BLaER1 (cell line): ENCODE data around the gene B3GALT6.
"Not testable (repeated sequence)": the region's sequence is repeated elsewhere in the genome, so short reads cannot be mapped to it uniquely, and the experiment has no call there.

Experiments used
- H3K27ac ChIP-seq: shearing (Covaris generic); formaldehyde crosslinking; 2 replicates; pipeline ENCODE4 v1.8.1; 2022
- H3K27me3 ChIP-seq: shearing (Covaris generic); formaldehyde crosslinking; 2 replicates; pipeline ENCODE4 v1.8.1; 2022
- H3K36me3 ChIP-seq: shearing (Covaris generic); formaldehyde crosslinking; 2 replicates; pipeline ENCODE4 v1.8.1; 2022
- H3K4me1 ChIP-seq: shearing (Covaris generic); formaldehyde crosslinking; 2 replicates; pipeline ENCODE4 v1.8.1; 2022
- H3K4me2 ChIP-seq: shearing (Covaris generic); formaldehyde crosslinking; 2 replicates; pipeline ENCODE4 v1.8.1; 2022
- H3K4me3 ChIP-seq: shearing (Covaris generic); formaldehyde crosslinking; 2 replicates; pipeline ENCODE4 v1.8.1; 2022
- H3K9ac ChIP-seq: shearing (Covaris generic); formaldehyde crosslinking; 2 replicates; pipeline ENCODE4 v1.8.1; 2022
- H3K9me3 ChIP-seq: shearing (Covaris generic); formaldehyde crosslinking; 2 replicates; pipeline ENCODE4 v1.8.1; 2022
- H4K20me1 ChIP-seq: shearing (Covaris generic); formaldehyde crosslinking; 2 replicates; pipeline ENCODE4 v1.8.1; 2022
- Cebpa-rat ChIP-seq: shearing (Covaris generic); IDR thresholded peaks from 2 replicates; pipeline ENCODE4 v1.8.1; 2022

B3GALT6 gene

GRCh38 chr1:1232208-1232795 is at the start of gene B3GALT6:
Gene B3GALT6 (plus strand): TSS chr1:1232237. CDS start chr1:1232279, 42 bp downstream.
- Histone ChIP-seq H3K4me2 (peak within 1 kb of the TSS; percentile 99), H3K9ac (peak within 1 kb of the TSS; percentile 97), H3K27ac (peak within 1 kb of the TSS; percentile 94), H3K27me3 (0 out of 2 replicates have a peak, but pooled peaks cover 2% of the 10 kb centered on the region), H3K36me3 (peaks cover 54% of the 10 kb centered on the region), H3K9me3 (no peaks in the 10 kb centered on the region), H4K20me1 (peaks cover 86% of the 10 kb centered on the region), H3K4me3 (peak within 1 kb of the TSS; percentile 86), H3K4me1 (peaks cover 71% of the 10 kb centered on the region)
- no peak for TF ChIP-seq Cebpa-rat

GRCh38 chr1:1182491-1183220 is 49.4 kb upstream of the B3GALT6 start:
- Histone ChIP-seq H3K27me3 (0 out of 2 replicates have a peak, but pooled peaks cover 6% of the 10 kb centered on the region), H3K9ac (no peak overlapping the region), H3K4me1 (peaks cover 71% of the 10 kb centered on the region), H3K36me3 (no peaks in the 10 kb centered on the region), H3K4me2 (peak overlapping the region; percentile 66), H3K4me3 (no peak overlapping the region), H3K27ac (no peak overlapping the region), H3K9me3 (no peaks in the 10 kb centered on the region), H4K20me1 (peaks cover 6% of the 10 kb centered on the region; the same call in 1 of the 2 replicates)
- no peak for TF ChIP-seq Cebpa-rat

GRCh38 chr1:1183221-1183747 is 48.8 kb upstream of the B3GALT6 start:
- Histone ChIP-seq H4K20me1 (peaks cover 6% of the 10 kb centered on the region; the same call in 1 of the 2 replicates), H3K9ac (no peak overlapping the region), H3K4me1 (peaks cover 64% of the 10 kb centered on the region), H3K9me3 (no peaks in the 10 kb centered on the region), H3K4me2 (peak overlapping the region; percentile 66), H3K4me3 (no peak overlapping the region), H3K27ac (no peak overlapping the region), H3K36me3 (no peaks in the 10 kb centered on the region), H3K27me3 (0 out of 2 replicates have a peak, but pooled peaks cover 6% of the 10 kb centered on the region)
- no peak for TF ChIP-seq Cebpa-rat

GRCh38 chr1:1183833-1184775 is 47.9 kb upstream of the B3GALT6 start:
- peaks cover 6% of the 10 kb centered on the region; the same call in 1 of the 2 replicates for H3K27me3 ChIP-seq
- TF ChIP-seq Cebpa-rat, result no peak
- no peaks in the 10 kb centered on the region for H3K36me3 ChIP-seq
- no peak overlapping the region for H3K4me3 ChIP-seq
- H3K9ac ChIP-seq, result no peak overlapping the region
- H3K9me3 ChIP-seq, result no peaks in the 10 kb centered on the region
- peak overlapping the region; percentile 66; the same call in 1 of the 2 replicates for H3K4me2 ChIP-seq
- peaks cover 1% of the 10 kb centered on the region; the same call in 1 of the 2 replicates for H4K20me1 ChIP-seq
- peaks cover 56% of the 10 kb centered on the region for H3K4me1 ChIP-seq
- no peak overlapping the region for H3K27ac ChIP-seq

- peaks cover 6% of the 10 kb centered on the region; the same call in 1 of the 2 replicates for H3K27me3 ChIP-seq
- H3K36me3 ChIP-seq, result no peaks in the 10 kb centered on the region
- no peak overlapping the region for H3K27ac ChIP-seq
- peaks cover 45% of the 10 kb centered on the region for H3K4me1 ChIP-seq
- H3K4me3 ChIP-seq, result no peak overlapping the region
- no peak for TF ChIP-seq Cebpa-rat
- H3K9ac ChIP-seq, result no peak overlapping the region
- no peaks in the 10 kb centered on the region for H3K9me3 ChIP-seq
- H4K20me1 ChIP-seq, result no peaks in the 10 kb centered on the region
- H3K4me2 ChIP-seq, result peak overlapping the region; percentile 37
Measured at GRCh38 chr1:1185101-1185765, 46.8 kb upstream of the B3GALT6 start.

GRCh38 chr1:1187938-1188337 is 44.1 kb upstream of the B3GALT6 start:
- Histone ChIP-seq H3K9ac (no peak overlapping the region), H3K4me1 (peaks cover 20% of the 10 kb centered on the region), H3K4me2 (no peak overlapping the region), H3K36me3 (no peaks in the 10 kb centered on the region), H3K4me3 (no peak overlapping the region), H3K9me3 (peaks cover 25% of the 10 kb centered on the region), H3K27me3 (peaks cover 6% of the 10 kb centered on the region; the same call in 1 of the 2 replicates), H4K20me1 (no peaks in the 10 kb centered on the region), H3K27ac (no peak overlapping the region)
- no peak for TF ChIP-seq Cebpa-rat

DNA sequence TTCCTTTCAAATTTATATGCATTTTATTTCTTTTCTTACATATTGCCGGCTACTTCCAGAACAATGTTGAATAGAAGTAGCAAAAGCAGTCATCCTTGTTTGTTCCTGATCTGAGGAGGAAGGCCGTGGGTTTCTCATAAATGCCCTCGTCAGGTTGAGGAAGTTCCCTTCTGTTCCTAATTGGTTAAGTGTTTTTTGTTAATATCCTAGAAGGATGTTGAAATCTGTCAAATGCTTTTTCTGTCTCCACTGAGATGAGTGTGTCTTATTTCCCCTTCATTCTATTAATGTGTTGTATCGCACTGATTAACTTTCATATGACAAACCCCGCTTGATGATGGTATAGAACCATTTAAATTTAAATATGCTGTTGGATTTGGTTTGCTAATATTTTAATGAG is 42.9 kb upstream of the B3GALT6 start:
- Histone ChIP-seq H3K4me2 (no peak overlapping the region), H3K4me1 (peaks cover 9% of the 10 kb centered on the region), H3K9ac (no peak overlapping the region), H4K20me1 (no peaks in the 10 kb centered on the region), H3K9me3 (peaks cover 34% of the 10 kb centered on the region), H3K27ac (no peak overlapping the region), H3K27me3 (no peaks in the 10 kb centered on the region; the same call in 1 of the 2 replicates), H3K4me3 (no peak overlapping the region), H3K36me3 (no peaks in the 10 kb centered on the region)
- TF ChIP-seq Cebpa-rat, result no peak

DNA sequence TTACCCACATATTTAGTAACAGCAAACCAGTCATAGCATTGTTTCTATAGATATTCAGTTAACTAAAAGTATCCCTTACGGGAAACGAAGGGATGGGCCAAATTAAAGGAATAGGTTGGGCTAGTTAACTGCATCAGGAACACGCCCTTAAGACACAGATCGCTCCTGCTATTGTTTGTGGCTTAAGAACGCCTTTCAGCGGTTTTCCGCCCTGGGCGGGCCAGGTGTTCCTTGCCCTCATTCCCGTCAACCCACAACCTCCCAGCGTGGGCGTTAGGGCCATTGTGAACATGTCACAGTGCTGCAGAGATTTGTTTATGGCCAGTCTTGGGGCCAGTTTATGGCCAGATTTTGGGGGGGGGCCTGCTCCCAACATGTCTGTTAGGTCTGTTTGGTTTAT is 40.3 kb upstream of the B3GALT6 start:
- H3K4me2 ChIP-seq, result no peak overlapping the region
- no peaks in the 10 kb centered on the region; the same call in 1 of the 2 replicates for H3K27me3 ChIP-seq
- no peaks in the 10 kb centered on the region for H4K20me1 ChIP-seq
- no peaks in the 10 kb centered on the region for H3K4me1 ChIP-seq
- H3K27ac ChIP-seq, result no peak overlapping the region
- no peak overlapping the region for H3K4me3 ChIP-seq
- TF ChIP-seq Cebpa-rat, result no peak
- peaks cover 49% of the 10 kb centered on the region for H3K9me3 ChIP-seq
- H3K9ac ChIP-seq, result no peak overlapping the region
- H3K36me3 ChIP-seq, result no peaks in the 10 kb centered on the region

DNA sequence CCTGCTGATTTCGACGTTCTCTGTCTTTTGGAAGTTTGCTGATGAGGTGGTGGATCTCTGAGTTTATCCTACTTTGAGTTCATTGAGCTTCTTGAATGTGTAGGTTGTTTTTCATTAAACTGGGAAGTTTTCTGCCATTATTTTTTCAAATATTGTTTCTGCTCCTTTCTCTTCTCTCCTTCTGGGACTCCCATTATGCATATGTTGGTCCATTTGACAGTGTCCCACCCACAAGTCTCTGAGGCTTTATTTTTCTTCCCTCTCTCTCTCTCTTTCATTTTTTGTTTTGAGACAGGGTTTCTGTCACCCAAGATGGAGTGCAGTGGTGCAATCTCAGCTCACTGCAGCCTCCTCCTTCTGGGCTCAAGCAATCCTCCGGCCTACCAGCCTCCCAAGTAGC is 37.3 kb upstream of the B3GALT6 start:
- no peak overlapping the region for H3K9ac ChIP-seq
- no peak for TF ChIP-seq Cebpa-rat
- peaks cover 49% of the 10 kb centered on the region for H3K9me3 ChIP-seq
- peaks cover 13% of the 10 kb centered on the region for H3K4me1 ChIP-seq
- no peak overlapping the region for H3K27ac ChIP-seq
- no peak overlapping the region for H3K4me3 ChIP-seq
- no peaks in the 10 kb centered on the region for H4K20me1 ChIP-seq
- H3K36me3 ChIP-seq, result no peaks in the 10 kb centered on the region
- no peak overlapping the region for H3K4me2 ChIP-seq
- no peaks in the 10 kb centered on the region for H3K27me3 ChIP-seq

DNA sequence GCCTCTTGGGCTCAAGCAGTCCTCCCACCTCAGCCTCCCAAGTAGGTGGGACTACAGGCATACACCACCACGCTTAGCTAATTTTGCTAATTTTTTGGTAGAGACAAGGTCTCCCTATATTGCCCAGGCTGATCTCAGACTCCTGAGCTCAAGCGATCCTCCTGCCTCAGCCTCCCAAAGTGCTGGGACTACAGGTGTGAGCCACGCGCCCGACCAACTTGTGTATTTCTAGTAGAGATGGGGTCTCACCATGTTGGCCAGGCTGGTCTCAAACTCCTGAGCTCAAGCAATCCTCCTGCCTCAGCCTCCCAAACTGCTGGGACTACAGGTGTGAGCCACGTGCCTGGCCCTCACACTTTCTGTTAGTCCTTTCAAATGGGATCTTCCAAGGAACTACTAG is 36.3 kb upstream of the B3GALT6 start:
- not testable (repeated sequence) for H3K27me3 ChIP-seq, H3K36me3 ChIP-seq, H3K4me3 ChIP-seq, H4K20me1 ChIP-seq, H3K27ac ChIP-seq, H3K4me2 ChIP-seq, H3K9ac ChIP-seq
- Histone ChIP-seq H3K4me1 (peaks cover 23% of the 10 kb centered on the region), H3K9me3 (peaks cover 46% of the 10 kb centered on the region)
